MM.1S (cell line): ENCODE measurements around the gene IRAG1.

Experiments used
- DNase-seq: peaks from one replicate; pipeline ENCODE4 v3.0.0-alpha.2; 2015
- H2AFZ ChIP-seq: fragments of 300-600 bp; sonication (generic); 2 replicates; pipeline ENCODE4 v1.6.0; 2016; ENCODE audit warnings: antibody characterized with exemption, low read length
- H3F3A ChIP-seq: fragments of 300-600 bp; sonication (generic); 2 replicates; pipeline ENCODE4 v1.6.1; 2016; ENCODE audit warnings: mild to moderate bottlenecking, antibody characterized with exemption, low read length, moderate library complexity, mixed read lengths; ENCODE audit not compliant: insufficient read depth
- H3K27ac ChIP-seq: fragments of 300-600 bp; sonication (generic); 2 replicates; pipeline ENCODE4 v1.5.1; 2016; ENCODE audit warnings: mild to moderate bottlenecking, low read length
- H3K27me3 ChIP-seq: fragments of 300-600 bp; sonication (generic); replicated peaks from 2 replicates; pipeline ENCODE4 v1.6.0; 2016; ENCODE audit warnings: low read length; ENCODE audit not compliant: insufficient read depth
- H3K36me3 ChIP-seq: fragments of 300-600 bp; sonication (generic); replicated peaks from 2 replicates; pipeline ENCODE4 v1.6.1; 2016; ENCODE audit warnings: mild to moderate bottlenecking, low read length, mixed read lengths; ENCODE audit not compliant: insufficient read depth
- H3K4me1 ChIP-seq: fragments of 300-600 bp; sonication (generic); 2 replicates; pipeline ENCODE4 v1.6.1; 2016; ENCODE audit warnings: low read length, mixed read lengths
- H3K4me2 ChIP-seq: fragments of 300-600 bp; sonication (generic); 2 replicates; pipeline ENCODE4 v1.6.0; 2016; ENCODE audit warnings: low read depth, low read length
- H3K4me3 ChIP-seq: fragments of 300-600 bp; sonication (generic); 2 replicates; pipeline ENCODE4 v1.5.1; 2016; ENCODE audit warnings: low read length, mixed read lengths
- H3K79me2 ChIP-seq: fragments of 300-600 bp; sonication (generic); 2 replicates; pipeline ENCODE4 v1.6.1; 2016; ENCODE audit warnings: mixed run types, low read length, mixed read lengths
- H3K9ac ChIP-seq: fragments of 300-600 bp; sonication (generic); 2 replicates; pipeline ENCODE4 v1.6.1; 2016; ENCODE audit warnings: low read length, mixed read lengths
- H3K9me2 ChIP-seq: fragments of 300-600 bp; sonication (generic); replicated peaks from 2 replicates; pipeline ENCODE4 v1.6.1; 2016; ENCODE audit warnings: mild to moderate bottlenecking, low read length, mixed read lengths; ENCODE audit not compliant: insufficient read depth
- H3K9me3 ChIP-seq: fragments of 300-600 bp; sonication (generic); replicated peaks from 2 replicates; pipeline ENCODE4 v1.6.1; 2016; ENCODE audit warnings: mild to moderate bottlenecking, low read length, mixed read lengths; ENCODE audit not compliant: insufficient read depth
- H4K20me1 ChIP-seq: fragments of 300-600 bp; sonication (generic); 2 replicates; pipeline ENCODE4 v1.6.1; 2016; ENCODE audit warnings: mild to moderate bottlenecking, low read length, moderate library complexity, mixed read lengths; ENCODE audit not compliant: insufficient read depth
- EZH2 ChIP-seq: fragments of 300-600 bp; sonication (generic); optimal IDR thresholded peaks from 2 replicates; pipeline ENCODE3; 2017; ENCODE audit warnings: low read depth, mild to moderate bottlenecking, antibody characterized with exemption, low read length, mixed read lengths
- EZH2phosphoT487 ChIP-seq: fragments of 300-600 bp; sonication (generic); IDR thresholded peaks from 2 replicates; pipeline ENCODE4 v1.6.1; 2018; ENCODE audit warnings: antibody characterized with exemption, low read length
- TF ChIP-seq, protein P1 (sequence below): fragments of 300-600 bp; sonication (generic); IDR thresholded peaks from 2 replicates; pipeline ENCODE4 v1.5.1; 2016; ENCODE audit warnings: antibody characterized with exemption, low read length, mixed read lengths

Gene IRAG1

GRCh38 chr11:10695833-10696232, 2.3 kb upstream of the IRAG1 start:
- Histone ChIP-seq H3K27ac (no peak overlapping the region), H3K4me3 (no peak overlapping the region), H2AFZ (no peak overlapping the region), H3K9me3 (no peaks in the 10 kb centered on the region), H3K36me3 (no peaks in the 10 kb centered on the region), H4K20me1 (no peaks in the 10 kb centered on the region), H3K4me2 (no peak overlapping the region), H3F3A (no peaks in the 10 kb centered on the region), H3K9ac (no peak overlapping the region), H3K4me1 (no peaks in the 10 kb centered on the region), H3K9me2 (no peaks in the 10 kb centered on the region), H3K79me2 (no peaks in the 10 kb centered on the region), H3K27me3 (no peaks in the 10 kb centered on the region)
- TF ChIP-seq, protein P1, sequence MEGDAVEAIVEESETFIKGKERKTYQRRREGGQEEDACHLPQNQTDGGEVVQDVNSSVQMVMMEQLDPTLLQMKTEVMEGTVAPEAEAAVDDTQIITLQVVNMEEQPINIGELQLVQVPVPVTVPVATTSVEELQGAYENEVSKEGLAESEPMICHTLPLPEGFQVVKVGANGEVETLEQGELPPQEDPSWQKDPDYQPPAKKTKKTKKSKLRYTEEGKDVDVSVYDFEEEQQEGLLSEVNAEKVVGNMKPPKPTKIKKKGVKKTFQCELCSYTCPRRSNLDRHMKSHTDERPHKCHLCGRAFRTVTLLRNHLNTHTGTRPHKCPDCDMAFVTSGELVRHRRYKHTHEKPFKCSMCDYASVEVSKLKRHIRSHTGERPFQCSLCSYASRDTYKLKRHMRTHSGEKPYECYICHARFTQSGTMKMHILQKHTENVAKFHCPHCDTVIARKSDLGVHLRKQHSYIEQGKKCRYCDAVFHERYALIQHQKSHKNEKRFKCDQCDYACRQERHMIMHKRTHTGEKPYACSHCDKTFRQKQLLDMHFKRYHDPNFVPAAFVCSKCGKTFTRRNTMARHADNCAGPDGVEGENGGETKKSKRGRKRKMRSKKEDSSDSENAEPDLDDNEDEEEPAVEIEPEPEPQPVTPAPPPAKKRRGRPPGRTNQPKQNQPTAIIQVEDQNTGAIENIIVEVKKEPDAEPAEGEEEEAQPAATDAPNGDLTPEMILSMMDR = no peak
- TF ChIP-seq EZH2phosphoT487 (no peak), EZH2 (no peak)
- DNase-seq = no peak

- H3K4me2 ChIP-seq = no peak overlapping the region
- no peak overlapping the region for H3K4me3 ChIP-seq
- no peaks in the 10 kb centered on the region for H4K20me1 ChIP-seq
- TF ChIP-seq, protein P1 = no peak
- no peak for TF ChIP-seq EZH2
- TF ChIP-seq EZH2phosphoT487 = no peak
- H2AFZ ChIP-seq = no peak overlapping the region
- no peak for DNase-seq
- no peaks in the 10 kb centered on the region for H3K27me3 ChIP-seq
- no peaks in the 10 kb centered on the region for H3K9me3 ChIP-seq
- no peaks in the 10 kb centered on the region for H3K4me1 ChIP-seq
- H3K79me2 ChIP-seq = no peaks in the 10 kb centered on the region
- no peaks in the 10 kb centered on the region for H3K36me3 ChIP-seq
- no peak overlapping the region for H3K9ac ChIP-seq
- no peaks in the 10 kb centered on the region for H3F3A ChIP-seq
- no peaks in the 10 kb centered on the region for H3K9me2 ChIP-seq
- no peak overlapping the region for H3K27ac ChIP-seq
These were observed 1.1 kb upstream of the IRAG1 start for GRCh38 chr11:10694486-10695239.

- Histone ChIP-seq H3K36me3 (no peaks in the 10 kb centered on the region), H2AFZ (no peak overlapping the region), H3K27ac (no peak overlapping the region), H3K4me3 (no peak overlapping the region), H3K27me3 (no peaks in the 10 kb centered on the region), H3F3A (no peaks in the 10 kb centered on the region), H3K9ac (no peak overlapping the region), H3K9me3 (no peaks in the 10 kb centered on the region), H3K4me2 (no peak overlapping the region), H3K9me2 (no peaks in the 10 kb centered on the region), H3K79me2 (no peaks in the 10 kb centered on the region), H3K4me1 (no peaks in the 10 kb centered on the region), H4K20me1 (no peaks in the 10 kb centered on the region)
- TF ChIP-seq EZH2phosphoT487 (no peak), EZH2 (no peak)
- TF ChIP-seq, protein P1 = no peak
- no peak for DNase-seq
These were observed 932 bp downstream of the IRAG1 start for GRCh38 chr11:10692531-10693115.
